HG02798 (cell line): ENCODE data around the gene ANKRD49.
A peak's percentile ranks its signal among the peaks of the same experiment; 100 is the strongest.

Experiments
- ATAC-seq: cut with Tn5 transposase; IDR thresholded peaks from one replicate; pipeline ENCODE4 v1.9.1; 2021; ENCODE audit warnings: mild to moderate bottlenecking; ENCODE audit not compliant: unreplicated experiment, poor library complexity

The ANKRD49 gene, protein sequence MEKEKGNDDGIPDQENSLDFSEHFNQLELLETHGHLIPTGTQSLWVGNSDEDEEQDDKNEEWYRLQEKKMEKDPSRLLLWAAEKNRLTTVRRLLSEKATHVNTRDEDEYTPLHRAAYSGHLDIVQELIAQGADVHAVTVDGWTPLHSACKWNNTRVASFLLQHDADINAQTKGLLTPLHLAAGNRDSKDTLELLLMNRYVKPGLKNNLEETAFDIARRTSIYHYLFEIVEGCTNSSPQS

DNA sequence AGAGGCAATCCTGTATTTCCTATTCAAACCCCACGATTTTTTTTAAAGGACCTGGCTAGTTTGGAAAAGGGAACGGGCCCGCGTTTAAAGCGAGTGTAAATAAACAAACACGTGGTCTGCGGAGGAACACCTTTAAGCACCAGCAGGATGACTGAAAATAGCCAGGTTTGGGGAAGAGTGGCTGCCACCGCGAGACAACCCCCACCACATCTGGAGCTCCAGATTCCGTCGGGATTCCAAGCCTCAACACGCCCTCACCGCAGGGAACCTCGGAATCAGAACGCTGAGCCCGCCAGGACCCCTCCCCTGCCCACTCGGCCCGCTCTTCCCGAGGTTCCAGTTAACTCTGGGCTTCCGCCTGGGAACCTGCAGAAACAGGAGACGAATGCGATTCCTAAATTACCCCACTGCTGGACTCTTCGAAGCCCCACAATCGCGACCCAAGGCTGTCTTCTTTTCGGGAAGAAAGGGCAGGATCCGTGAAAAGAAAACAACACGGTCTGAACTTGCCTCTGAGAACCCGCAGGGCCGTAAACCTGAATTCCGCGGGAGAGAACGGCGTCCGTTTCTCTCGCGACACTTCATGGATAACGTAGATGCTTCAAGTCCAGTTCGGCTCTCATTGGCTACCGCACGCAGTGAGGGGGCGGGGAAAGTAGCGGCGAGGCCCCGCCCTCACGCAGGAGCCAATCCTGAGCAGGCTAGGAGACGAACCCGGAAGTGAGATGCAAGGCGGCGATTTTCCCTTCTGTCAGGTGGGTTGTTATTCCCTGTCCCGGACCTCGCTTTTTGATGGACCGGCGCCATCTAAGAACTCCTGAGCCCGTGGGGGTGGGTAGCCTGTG is at the start of gene ANKRD49, which contains the start of gene MRE11:
TSS of gene ANKRD49 (plus strand) at position 704 of the 845 bp plus-strand sequence. CDS start 2,710 bp downstream, outside the sequence.
TSS of gene MRE11 (minus strand) at position 564 of the 845 bp plus-strand sequence. CDS start 1,043 bp downstream, outside the sequence.
- peak; percentile 100 for ATAC-seq

DNA sequence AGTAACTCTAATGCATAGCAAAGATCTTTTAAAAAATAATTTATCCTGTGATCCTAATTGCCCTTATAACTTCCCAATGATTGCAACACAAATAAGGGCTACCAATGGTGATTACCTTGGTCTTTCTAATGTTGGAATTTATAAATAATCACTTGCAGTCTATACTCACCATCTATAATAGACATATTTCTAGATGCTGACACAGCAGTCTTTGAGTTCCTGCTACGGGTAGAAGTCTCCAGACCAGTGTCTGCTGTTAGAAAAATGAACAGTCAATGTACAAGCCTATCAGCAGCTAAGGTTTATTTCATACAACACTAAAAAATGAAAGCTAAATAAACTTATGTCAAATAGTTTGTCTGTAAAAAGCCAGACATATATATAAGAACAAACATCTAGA is 48.1 kb upstream of the ANKRD49 start:
- no peak for ATAC-seq

DNA sequence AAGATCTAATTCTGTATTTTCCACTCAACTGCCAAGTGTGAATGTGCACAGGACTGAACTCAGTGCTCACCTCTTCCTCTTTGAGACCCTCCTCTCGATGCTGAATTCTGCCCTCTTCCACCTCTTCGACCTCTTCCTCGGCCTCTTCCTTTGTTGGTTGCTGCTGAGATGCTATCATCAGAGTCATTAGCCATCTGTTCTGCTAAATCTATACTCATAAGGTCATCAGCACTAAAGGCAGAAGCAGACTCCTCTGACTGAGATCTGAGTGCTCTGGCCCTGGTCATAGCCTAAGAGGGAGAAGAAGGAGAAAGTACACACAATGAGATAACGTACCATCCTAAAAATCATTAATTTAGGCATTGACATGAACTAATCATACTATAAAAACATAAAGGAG is 46.6 kb upstream of the ANKRD49 start:
- no peak for ATAC-seq

DNA sequence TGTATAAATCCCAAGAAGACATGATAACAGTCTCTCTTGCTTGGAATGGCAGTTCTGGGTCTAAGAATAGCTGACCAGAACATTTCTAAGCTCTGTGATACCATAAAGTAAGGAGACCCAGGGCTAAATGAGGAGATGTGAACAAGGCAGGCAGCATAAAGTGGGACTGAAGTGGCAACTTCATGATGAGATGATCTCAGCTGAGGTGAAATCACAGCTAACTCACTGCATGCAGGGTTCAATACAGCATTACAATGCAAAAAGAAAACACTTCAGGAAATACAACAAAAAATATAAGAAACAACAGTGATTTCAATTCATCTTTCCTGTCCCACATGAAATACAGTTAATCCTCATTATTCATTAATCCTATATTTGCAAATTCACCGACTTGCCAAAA is 44.8 kb upstream of the ANKRD49 start:
- ATAC-seq, result no peak

DNA sequence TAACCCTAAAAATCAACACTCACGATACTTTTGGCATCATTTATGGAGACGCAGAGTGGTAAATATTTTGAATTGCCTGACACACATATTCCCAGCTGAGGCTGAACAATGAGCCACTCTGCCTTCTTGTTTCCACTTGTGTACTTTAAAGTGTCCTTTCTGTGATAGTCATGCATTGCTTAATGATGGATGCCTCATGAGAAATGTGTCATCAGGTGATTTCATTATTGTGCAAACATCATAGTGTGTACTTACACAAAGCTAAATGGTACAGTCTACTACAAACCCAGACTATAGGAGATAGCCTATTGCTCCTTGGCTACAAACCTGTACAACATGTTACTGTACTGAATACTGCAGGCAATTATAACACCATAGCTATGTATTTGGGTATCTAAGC is 44.3 kb upstream of the ANKRD49 start:
- no peak for ATAC-seq

DNA sequence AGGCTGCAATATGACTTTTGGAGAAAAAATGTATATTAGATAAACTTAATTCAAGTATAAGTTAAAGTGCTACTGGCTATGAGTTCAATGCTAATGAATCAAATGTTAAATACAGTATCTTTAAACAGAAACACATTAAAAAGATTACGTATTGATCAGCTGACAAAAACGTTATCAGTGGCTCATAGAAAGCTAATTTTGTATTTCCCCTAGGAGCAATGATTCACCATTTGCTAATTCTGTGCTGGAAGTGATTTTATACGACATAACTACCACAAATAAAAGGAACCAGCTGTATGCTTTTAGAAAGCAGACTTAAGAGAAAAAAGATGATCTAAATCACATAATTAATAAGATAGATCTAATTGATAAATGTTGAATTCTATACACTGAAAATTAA is 43.7 kb upstream of the ANKRD49 start:
- no peak for ATAC-seq

DNA sequence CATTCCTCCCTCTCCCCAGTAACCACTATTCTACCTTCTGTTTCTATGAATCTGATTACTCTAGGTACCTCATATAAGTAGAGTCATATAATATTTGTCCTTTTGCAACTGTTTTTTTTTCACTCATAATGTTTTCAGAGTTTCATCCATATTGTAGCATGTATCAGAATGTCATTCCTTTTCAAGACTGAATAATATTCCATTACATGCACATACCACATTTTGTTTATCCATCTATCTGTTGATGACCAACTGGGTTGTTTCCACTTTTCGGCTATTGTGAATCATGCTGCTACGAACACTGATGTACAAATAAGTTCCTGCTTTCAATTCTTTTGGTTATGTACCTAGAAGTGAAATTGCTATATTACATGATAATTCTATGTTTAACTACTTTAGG is 40.8 kb upstream of the ANKRD49 start:
- ATAC-seq, result no peak

DNA sequence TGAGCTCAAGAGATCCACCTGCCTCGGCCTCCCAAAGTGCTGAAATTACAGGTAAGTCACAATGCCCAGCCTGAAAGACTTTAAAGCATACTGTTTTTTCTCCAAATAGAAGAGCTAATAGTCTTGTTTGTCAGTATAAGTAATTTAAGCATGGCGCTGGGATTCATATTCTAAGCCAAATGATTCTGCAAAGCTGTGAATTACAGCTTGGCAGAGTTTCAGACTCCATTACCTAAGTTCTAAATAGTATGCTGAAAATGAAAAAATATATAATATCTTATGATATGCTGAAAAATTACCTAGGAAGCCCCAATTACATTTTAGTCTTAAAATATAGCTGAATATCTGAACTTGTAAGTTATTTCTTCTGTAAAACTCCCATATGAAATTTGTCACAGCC is 39.5 kb upstream of the ANKRD49 start:
- ATAC-seq, result no peak

DNA sequence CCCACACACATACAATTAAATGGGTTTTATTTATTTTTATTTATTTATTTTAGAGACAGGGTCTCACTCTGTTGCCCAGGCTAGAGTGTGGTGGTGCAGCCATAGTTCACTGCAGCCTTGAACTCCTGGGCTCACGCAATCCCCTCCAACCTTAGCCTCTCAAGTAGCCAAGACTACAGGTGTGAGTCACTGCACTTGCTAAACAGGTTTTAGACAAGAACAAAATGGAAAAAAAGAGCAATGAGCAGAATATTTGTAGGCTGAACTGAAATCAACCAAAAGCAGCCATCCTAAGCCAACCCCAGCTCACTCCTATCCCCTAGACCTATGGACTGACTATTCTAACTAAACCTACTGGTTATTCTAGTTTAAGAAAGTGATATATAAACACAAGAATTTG is 37.9 kb upstream of the ANKRD49 start:
- no peak for ATAC-seq

DNA sequence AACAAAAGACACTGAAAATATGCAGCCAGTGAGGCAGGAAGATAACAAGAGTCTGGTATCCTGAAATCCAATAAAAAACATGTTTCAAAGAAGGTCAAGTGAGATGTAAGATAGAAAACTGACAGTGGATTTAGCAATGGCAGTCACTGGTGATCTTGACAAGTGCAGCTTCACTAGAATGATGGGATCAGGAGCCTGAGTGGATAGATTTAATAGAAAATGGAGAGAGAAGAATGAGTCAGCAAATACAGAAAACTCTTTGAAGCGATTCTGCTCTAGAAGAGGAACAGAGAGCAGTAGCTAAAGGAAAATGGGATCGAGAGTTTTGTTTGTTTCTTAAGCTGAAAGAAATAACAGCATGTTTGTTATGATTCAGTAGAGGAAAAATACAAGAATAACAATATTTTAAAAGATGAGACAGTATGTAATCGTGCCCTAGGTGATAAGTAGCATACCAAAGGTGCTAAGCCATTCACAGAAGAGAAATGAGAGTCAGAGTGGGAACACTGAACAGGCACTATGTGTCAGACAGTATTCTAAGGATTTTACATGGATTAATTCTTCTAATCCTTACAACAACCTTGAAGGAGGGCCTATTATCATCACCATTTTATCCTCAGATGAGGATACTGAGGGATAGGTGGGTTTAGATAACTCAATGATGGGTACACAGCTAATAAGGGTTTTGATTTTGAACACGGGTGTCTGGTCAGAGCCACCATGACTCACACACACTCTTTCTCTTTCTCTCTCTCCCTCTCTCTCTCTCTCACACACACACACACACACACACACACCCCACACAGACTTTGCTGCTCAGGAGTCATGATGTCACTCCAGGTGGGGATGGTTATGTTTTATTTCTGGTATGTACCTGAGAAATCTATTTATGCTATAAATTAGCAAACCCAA is 36.4 kb upstream of the ANKRD49 start:
- ATAC-seq, result peak; percentile 49

DNA sequence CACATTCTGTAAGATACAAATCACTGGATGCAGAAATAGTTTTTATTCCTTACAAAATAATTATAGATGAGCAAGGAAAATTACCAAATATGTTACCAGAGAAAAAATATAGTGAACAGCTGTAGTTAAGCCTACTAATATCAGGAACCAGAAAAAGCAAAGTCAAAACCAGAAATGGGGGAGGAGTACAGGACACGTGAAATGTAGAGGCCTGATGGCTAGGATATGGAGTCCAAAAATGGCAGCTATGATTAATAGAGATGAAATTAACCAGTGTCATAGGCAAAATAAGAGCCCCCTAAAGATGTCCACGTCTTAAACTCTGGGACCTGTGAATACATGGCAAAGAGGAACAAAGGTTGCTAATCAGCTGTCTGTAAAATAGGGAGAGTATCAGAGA is 34.2 kb upstream of the ANKRD49 start:
- no peak for ATAC-seq

DNA sequence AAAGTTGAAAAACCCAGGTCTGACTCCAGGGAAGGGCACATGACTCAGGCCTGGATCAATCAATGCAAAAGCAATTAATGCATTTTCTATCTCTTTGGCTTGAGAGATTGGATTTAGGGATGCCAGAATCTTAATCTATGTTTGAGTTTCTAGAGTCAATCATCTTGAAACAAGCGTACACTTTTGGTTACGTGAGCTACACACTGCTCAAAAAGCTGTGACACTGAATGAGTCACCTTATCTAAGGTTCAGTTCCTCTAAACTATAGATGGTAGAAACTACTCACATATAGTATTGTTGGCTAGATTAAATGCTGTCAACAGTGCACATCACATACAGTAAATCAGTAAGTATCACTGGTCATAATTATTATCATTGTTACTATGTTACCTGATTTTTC is 24.4 kb upstream of the ANKRD49 start:
- peak; percentile 82 for ATAC-seq

DNA sequence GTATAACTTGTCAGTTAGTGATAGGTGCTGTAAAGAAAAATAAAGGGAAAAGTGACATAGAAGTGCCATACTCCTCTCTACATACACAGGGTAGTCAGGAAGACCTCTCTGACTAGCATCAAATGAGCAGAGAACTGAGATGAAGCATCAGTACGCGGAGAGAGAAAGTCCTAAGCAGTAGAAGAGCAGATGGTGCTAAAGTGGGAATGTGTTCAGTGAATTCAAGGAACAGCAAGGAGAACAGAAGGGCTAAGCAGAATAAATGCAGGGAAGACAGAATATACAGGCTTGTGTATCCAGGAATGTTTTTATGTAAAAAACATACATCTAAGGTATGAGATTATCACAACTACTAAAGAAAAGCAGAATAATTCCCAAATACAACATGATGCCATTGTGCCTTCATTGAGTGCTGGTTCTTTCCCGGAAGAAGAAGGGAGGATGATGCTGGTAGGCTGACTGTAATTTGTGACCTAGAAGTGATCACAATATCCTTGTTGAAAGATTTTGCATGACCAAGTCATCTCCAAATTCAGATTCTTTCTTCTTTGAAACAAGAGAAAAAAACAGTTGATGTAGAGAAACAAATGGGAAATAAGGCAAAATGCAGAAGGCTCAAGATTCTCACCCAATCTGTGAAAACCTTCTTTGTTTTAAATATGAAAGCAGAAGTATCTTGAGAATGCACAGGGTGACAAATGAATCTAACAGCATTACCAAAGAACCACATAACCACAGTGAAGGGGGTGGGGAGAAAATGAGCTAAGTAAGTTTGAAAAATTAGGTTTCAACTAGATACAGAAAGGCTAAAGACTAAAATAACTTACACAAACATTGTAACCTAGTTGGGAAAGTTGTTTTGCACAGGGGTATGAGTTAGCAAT is 20.6 kb upstream of the ANKRD49 start:
- ATAC-seq, result peak; percentile 92

DNA sequence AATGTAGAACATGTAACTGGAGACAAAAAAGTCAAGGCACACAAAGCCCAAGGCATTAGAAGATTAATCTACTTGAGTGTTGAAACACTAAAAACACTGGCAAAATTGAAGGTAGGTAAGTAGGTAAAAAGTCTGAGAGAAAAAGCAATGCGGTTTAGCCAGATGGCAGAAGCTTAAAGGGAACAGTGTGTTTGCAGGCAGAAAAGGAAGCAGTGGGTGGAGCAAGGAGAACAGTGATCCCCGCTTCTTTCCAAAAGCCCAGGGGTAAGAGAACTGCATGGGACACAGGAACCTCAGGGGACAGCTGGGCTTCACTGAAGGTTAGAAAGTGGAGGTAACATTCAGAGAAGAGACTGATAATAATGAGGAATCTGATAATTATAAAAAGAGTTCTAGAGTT is 16.2 kb upstream of the ANKRD49 start:
- no peak for ATAC-seq

DNA sequence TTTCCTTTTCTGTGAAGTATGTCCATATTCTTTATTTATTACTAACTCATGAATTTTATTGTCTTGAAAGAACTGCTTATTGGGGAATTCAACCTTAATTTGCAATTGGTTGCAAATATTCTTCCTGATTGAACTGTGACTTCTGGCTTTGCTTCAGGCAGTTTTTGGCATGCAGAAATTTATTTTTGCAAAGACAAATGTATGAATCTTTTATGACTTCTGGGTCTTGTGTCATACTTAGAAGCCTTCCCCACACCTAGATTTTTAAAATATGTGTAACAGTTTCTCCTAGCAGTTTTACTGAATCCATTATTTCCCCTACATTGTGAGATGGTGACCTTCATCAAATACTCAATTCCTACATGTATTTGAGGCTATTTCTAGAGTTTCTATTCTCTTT is 12.4 kb upstream of the ANKRD49 start:
- ATAC-seq, result no peak

DNA sequence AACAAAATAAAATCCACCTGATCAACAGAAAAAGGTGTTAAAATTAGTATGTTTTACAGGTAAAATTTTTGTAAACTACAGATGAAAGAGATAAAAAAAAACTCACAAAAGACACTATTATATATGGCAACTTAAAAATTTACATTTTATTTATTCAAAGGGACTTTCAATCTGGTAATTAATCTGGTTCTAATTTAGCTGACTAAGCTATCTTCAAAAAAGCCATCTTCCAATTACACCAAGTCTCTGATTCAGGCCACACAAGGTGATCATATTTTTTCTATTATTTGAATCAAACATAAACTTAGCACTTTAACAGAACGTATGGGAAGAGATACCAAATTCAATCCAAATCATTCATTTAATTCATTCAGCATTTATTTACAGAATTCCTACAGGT is 7.7 kb upstream of the ANKRD49 start:
- no peak for ATAC-seq

DNA sequence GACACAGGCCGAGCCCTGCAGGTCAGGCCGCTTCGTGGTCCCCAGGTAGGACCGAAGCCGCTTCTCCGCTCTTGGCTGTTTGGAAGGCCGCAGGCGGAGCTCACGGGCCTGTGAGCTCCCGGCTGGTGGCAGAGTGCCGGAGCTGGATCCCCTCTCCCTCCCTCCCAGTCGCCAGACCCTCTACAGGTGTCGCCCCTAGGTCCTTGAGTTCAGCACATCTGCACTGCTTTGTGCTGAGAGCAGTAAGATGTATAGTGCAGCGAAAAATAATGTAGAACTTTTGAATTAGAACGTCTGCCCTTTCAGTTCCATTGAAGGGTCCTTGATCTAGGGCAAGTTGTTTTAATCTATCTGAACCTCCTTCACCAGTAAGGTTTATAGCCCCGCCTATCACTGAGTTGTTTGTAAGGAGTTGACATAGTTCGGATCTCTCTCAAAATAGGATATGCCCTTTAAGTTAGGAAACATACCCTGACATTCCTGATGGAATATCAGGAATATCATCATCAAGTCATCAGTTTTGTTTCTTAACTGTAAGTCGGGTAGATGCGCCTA is 419 bp downstream of the ANKRD49 start:
- peak; percentile 64 for ATAC-seq

DNA sequence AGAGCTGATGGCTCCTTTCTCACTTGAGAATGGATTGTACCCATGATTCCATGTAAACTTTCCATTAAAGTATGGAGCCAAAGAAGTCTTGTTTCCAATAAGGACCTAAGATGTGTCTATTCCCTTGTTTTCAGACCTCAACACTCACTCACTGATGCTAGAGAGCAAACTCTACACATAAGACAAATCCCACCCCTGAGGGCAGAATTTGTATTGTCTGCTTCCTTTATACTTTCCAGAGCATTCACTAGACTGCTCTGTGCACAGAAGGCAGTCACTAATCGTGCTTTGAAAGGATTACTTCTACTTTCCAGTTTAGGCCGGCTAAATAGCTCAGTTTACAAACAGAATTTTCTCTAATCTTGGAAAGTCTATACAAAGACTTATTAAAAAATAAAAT is 6.4 kb downstream of the ANKRD49 start:
- ATAC-seq, result no peak

DNA sequence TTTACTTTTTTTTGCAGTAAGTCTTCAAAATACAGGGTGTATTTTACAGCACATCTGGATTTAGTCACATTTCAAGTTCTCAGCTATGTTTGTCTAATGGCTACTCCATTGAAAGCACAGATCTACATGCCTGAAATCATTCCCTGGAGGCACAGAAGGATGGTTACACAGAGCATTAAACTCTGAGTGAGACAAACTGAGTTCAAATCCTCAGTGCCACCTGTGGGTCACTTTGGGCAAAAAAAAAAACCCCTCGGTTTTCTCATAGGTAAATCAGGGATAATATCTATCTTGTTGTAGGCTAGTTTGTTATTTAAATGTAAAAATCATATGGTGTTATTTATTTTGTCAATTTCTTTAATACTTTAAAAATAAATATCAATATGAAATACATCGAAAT is 7.7 kb downstream of the ANKRD49 start:
- no peak for ATAC-seq
